ENCODE data around the gene SACM1L.

Gene SACM1L

GRCh38 chr3:45719655-45720487 lies 30.7 kb downstream of the SACM1L start:
- no peak for DNase-seq (ENCODE audit: extremely low read depth, low read depth)
- no peak for TF ChIP-seq CTCF (IDR thresholded peaks at IDR 0.05; ENCODE audit: low read depth, low read length, missing control alignments)
- H3K4me3 ChIP-seq (replicated peaks; ENCODE audit: low read depth, low read length) = no peak overlapping the region

- no peak overlapping the region for H3K4me3 ChIP-seq (replicated peaks; ENCODE audit: low read depth, low read length)
- DNase-seq (ENCODE audit: extremely low read depth, low read depth) = no peak
- TF ChIP-seq CTCF (IDR thresholded peaks at IDR 0.05; ENCODE audit: low read depth, low read length, missing control alignments) = no peak
Observed at GRCh38 chr3:45724911-45725310, 35.7 kb downstream of the SACM1L start.

- no peak overlapping the region for H3K4me3 ChIP-seq (replicated peaks; ENCODE audit: low read depth, low read length)
- no peak for DNase-seq (ENCODE audit: extremely low read depth, low read depth)
- TF ChIP-seq CTCF (IDR thresholded peaks at IDR 0.05; ENCODE audit: low read depth, low read length, missing control alignments) = no peak
Observed at GRCh38 chr3:45729614-45730013, 40.4 kb downstream of the SACM1L start.

GRCh38 chr3:45730409-45731154 lies 41.4 kb downstream of the SACM1L start:
- DNase-seq (ENCODE audit: extremely low read depth, low read depth) = no peak
- no peak for TF ChIP-seq CTCF (IDR thresholded peaks at IDR 0.05; ENCODE audit: low read depth, low read length, missing control alignments)
- H3K4me3 ChIP-seq (replicated peaks; ENCODE audit: low read depth, low read length) = no peak overlapping the region

GRCh38 chr3:45736707-45737106 lies 47.5 kb downstream of the SACM1L start:
- TF ChIP-seq CTCF (IDR thresholded peaks at IDR 0.05; ENCODE audit: low read depth, low read length, missing control alignments) = no peak
- H3K4me3 ChIP-seq (replicated peaks; ENCODE audit: low read depth, low read length) = no peak overlapping the region
- no peak for DNase-seq (ENCODE audit: extremely low read depth, low read depth)

GRCh38 chr3:45737234-45737633 lies 48.0 kb downstream of the SACM1L start:
- DNase-seq (ENCODE audit: extremely low read depth, low read depth) = no peak
- H3K4me3 ChIP-seq (replicated peaks; ENCODE audit: low read depth, low read length) = no peak overlapping the region
- no peak for TF ChIP-seq CTCF (IDR thresholded peaks at IDR 0.05; ENCODE audit: low read depth, low read length, missing control alignments)
